Hematopoietic multipotent progenitor cell treated with erythropoietin and hydrocortisone succinate and interleukin-3 and kit ligand, for 15 days (in vitro differentiated cells): ENCODE data around the gene RABGGTA.
A peak's percentile ranks its signal among the peaks of the same experiment; 100 is the strongest.
"Not testable (repeated sequence)": the region's sequence is repeated elsewhere in the genome, so short reads cannot be mapped to it uniquely, and the experiment has no call there.

Experiments used
- DNase-seq: peaks from one replicate; pipeline ENCODE4 v3.0.0-alpha.2; 2015; ENCODE audit warnings: low spot score

Gene RABGGTA

DNA sequence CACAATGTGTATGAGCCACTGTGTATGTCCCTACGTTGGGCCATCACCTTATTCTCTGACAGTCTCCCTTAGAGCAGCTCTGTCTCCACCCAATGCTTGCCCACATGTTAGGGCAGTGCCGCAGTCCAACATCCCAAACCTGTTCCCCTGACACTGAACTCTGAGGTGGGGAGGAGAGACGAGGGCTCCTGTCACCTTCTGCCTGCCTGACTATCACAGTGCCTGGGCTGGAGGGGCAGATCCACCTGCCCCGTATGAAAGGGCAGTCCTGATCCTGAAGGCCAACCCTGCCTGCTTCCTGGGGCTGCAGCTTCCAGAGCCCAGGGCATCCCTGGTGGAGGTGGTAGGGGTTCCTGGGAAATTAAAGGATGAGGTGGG is 10.6 kb downstream of the RABGGTA start:
- no peak for DNase-seq

DNA sequence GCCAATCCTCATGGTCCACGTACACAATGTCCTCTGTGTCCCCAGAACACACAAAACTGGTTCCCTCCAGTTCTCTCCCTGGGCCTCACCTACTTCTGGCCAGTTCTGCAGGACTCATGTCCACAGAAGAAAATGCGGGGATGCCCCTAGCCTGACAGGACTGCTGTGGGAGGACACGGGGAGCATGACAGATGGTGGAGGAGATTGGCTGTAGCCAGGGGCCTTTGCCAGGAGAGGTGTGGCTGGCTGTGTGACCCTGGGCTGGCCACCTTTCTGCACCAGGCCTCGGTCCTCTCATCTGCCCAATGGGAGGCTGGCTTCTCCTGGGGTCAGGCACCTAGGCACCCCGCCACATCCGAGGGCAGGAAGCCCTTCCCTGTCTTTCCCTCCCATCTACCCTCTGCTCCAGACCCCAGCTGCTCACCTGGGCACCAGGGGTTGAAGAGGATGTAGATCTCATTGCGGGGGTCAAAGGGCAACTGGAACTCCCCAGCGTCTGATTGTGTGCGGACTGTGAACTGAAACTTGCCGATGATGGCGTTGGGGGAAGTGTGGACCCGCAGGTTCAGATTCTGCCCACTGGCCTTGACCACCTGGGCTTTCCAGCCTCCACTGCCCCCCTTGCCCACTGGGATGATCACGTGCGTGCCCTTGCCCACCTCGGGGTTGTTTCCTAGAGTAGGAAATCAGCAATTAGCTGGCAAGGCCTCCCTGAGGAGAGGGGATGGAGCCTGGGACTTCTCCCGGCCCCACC is 11.2 kb downstream of the RABGGTA start:
- DNase-seq: no peak

- no peak for DNase-seq
Observed at GRCh38 chr14:24259282-24260025, 11.9 kb downstream of the RABGGTA start.

GRCh38 chr14:24258548-24259265 is 12.7 kb downstream of the RABGGTA start:
- DNase-seq: no peak

DNA sequence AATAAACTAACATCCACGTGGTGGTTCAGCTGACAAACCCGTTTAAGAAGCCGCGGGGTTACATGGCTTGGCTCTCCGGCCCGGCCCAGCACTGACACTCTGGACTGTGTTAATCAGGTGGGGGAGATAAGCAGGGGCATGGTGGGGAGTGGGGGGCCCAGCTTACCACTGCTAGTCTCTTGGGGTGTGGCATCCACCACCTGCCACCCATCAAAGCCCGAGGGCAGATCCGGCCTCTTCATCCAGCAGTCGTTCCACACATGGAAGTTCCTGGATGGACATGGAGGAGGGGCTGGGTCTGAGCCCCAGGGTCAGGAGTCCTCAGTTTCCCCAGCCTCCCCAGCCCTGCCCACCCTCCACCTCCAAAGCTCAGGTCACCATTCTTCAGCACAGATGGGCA is 13.3 kb downstream of the RABGGTA start:
- DNase-seq: no peak

GRCh38 chr14:24256960-24257359 is 14.4 kb downstream of the RABGGTA start:
- no peak for DNase-seq

GRCh38 chr14:24255931-24256711 is 15.3 kb downstream of the RABGGTA start:
- DNase-seq: peak; percentile 66

GRCh38 chr14:24255438-24255837 is 16.0 kb downstream of the RABGGTA start:
- no peak for DNase-seq

DNA sequence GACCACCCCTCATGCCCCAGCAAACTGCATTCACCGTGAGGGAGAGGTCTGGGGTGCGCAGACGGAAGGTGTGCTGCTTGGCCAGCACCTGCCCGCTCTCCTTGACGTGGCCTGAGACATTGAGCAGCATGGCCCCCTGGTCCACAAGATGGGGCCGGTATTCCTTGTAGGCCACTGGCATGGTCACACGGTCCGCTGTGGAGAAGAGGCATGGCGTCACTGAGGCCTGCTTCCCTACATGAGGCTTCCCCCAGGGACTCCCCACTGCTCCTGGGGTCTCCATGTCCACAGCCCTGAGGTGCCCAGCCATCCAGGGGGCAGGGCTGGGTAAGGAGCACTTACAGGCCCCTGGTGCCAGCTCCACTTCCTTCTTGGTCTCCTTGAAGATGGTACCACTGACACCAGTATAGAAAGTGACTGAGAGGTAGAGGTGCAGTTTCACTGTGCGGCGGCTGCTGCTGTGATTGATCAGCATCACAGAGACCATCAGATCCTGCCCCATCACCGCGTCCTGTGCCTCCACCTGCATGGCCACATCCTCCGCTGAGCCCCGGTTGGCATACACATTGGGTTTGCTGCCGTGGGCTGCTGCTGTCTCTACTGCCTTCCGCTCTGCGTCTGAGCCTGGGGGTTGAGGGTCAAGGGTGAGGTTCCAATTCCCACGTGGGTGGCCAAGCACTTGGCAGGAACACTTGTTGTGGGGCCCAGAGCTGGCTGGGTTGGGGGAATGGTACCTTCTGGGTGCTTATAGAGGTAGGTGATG is 16.6 kb downstream of the RABGGTA start:
- no peak for DNase-seq

DNA sequence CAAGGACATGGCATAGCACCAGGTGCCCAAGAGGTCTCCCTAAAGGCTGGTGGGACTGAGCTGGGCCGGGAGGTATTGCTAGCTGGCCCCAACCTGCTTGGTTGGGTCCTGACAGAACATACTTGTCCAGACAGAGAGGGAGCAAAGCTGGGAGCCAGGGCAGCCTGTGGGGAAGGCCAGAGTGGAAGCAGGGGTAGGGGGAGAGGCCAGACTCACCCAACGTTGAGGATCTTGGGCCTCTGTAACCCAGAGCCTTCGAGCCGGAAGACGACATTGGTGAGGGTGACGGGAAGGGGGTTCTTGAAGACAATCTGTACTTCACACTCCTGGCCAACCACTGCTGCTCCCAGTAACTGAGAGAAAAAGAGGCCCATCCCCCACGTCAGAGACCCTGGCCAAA is 17.5 kb downstream of the RABGGTA start:
- DNase-seq: no peak

GRCh38 chr14:24252289-24253124 is 18.9 kb downstream of the RABGGTA start:
- no peak for DNase-seq

DNA sequence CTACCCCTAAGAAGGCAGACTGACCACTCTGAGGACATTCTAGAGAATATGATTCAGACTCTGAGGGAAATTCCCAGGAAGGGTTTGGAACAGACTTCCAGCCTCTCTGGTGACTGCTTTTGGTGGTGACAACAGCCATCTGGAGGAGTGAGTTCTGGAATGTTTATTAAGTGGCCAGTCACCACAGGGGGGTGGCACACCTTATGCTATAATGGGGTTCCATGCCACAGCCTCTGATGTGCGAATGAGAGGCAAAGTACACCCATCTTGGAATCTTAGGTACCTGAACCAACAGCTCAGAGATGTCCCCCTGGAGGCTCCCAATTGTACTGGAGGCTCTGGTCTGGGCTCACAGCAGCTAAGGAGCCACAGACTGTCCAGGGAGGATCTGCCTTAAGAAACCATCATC is 19.5 kb downstream of the RABGGTA start:
- DNase-seq: no peak

GRCh38 chr14:24250354-24250753 is 21.0 kb downstream of the RABGGTA start:
- DNase-seq: no peak

DNA sequence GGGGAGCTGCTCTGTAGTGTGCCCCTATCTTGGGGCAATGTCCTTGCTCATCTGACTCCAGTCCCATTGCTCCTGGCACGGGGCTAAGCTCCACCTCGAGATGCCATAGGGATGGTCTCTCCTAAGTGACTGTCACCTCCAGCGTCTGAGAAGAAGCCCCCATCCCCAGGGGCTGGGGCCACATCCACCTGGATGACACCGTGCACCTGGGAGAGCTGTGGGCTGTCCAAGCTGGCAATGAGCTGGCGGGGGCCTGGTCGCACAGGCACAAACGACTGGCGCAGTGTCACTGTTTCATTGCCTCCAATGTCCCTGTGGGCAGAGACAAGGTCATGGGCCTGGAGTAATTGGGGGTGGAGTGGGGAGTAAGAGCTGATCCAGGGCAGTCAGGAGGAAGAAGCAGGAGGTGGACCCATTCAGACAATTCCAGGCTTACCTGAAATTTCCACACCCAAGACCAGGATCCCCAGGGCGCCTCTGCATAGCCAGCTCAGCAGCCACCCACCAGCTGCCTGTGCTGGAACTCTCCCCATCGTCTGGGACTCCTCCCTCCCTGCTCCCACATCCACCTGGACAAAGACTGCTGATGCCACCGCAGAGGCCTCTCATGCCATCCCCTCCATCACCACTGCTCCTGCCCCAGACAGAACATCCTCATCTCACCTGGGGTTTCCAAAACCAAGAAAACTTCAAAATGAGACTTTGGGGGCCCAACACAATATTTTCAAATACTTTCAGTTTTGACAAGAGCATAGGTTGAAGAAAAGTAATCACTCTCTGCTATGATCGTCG is 22.0 kb downstream of the RABGGTA start:
- DNase-seq: no peak

DNA sequence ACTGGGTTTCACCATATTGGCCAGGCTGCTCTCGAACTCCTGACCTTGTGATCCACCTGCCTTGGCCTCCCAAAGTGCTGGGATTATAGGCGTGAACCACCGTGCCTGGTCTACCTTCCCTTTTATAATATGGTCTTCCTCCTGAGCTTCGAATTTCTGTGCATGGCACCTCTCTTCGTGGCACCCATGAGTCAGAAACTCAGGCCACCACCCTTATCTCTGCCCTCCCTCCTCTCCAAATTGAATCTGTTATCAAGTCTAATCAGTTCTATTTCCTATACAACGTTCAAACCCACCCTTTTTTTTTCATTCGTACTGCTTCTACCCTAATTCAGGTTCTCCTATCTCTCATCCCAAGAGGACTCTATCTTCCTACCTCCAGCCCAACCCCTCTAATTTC is 24.0 kb downstream of the RABGGTA start:
- no peak for DNase-seq

DNA sequence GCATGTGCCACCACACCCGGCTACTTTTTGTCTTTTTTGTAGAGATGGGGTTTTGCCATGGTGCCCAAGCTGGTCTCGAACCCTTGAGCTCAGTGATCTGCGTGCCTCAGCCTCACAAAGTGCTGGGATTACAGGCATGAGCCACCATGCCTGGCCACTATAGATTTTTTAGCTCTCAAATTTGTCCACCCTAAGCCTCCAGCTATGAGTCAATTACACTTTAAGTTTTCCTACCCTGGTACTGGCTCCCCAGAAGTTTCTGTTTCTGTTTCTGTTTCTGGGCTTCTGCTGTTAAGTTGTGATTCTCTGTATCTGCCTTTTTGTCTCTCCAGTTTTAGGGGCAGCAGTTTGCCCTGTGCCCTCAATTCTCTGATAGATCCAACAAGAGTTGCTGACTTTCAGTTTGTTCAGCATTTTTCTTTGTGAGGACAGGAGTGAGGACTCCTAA is 24.6 kb downstream of the RABGGTA start:
- DNase-seq: no peak

DNA sequence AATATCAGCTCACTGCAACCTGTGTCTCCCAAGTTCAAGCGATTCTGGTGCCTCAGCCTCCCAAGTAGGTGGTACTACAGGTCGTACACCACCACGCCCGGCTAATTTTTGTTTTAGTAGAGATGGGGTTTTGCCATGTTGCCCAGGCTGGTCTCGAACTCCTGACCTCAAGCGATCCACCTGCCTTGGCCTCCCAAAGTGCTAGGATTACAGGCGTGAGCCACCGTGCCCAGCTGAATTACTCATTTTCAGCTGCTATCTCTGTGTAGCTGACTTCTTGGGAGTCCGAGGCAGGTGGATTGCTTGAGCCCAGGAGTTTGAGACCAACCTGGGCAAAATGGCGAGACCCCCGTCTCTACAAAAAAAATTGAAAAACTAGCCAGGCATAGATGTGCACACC is 26.0 kb downstream of the RABGGTA start:
- DNase-seq: not testable (repeated sequence)

GRCh38 chr14:24243336-24243836 is 28.0 kb downstream of the RABGGTA start:
- DNase-seq: no peak

GRCh38 chr14:24241829-24242443 is 29.5 kb downstream of the RABGGTA start:
- DNase-seq: peak; percentile 97
